CD4-positive, alpha-beta T cell treated with Interferon alpha-2 for 1 hour (primary cell): ENCODE results near the gene CTBP2.
"Not testable (repeated sequence)": the region's sequence is repeated elsewhere in the genome, so short reads cannot be mapped to it uniquely, and the experiment has no call there.

Source experiments
- DNase-seq, 2 donors: peaks; one replicate each; pipeline ENCODE4 v3.0.0-alpha.2; 2020 to 2022

Gene CTBP2

DNA sequence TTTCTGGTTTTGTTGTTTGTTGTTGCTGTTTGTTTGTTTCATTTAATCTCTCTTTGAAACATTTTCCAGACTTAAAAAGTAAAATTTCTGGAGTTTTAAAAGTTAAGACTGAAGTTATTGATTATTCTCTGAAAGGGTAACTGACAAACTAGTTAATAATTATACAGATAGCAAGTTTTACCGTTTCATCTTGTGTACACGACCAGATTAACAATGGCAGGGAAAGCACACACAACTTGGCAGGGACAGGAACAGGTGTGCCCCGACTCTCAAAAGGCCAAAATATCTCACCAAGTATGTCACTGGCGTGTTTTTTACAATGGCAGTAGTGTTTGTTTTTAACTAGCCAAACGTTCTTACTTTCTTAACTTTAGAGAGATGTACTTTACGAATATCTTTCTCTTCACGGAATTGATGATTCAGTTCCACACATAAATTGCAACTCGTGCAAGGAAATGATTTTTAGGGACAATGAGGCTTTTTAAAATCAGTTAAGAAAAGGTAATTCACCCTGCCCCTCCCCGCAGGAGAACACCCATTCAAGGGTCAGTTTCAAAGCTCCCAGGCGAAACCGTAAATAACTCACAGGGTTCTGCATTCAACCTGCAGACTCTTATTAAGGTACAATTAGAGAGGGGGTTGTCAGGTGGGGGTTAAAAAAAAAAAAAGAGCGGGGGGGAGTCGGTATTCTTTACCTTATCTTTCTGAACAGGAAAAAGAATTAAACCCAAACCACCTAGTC, 3.5 kb downstream of the CTBP2 start:
- no peak for DNase-seq

DNA sequence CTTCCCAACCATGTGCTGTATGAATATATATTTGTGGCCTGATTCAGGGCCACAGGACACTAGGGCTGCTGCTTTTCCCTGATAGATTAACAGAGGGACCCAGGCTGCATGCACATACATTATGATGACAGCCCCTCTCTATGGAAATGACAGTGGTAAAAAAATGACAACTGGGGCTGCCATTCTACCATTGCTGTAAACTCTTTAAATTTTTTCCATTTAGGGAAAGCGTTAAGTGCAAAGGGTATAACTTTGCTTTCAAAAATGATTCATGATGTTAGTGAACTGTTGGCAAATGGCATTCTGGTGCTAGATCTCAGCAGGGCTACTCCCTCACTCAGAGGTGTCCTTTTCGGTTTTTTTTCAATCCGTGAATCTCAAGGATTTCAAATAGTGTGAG, 4.2 kb downstream of the CTBP2 start:
- DNase-seq, result no peak

GRCh38 chr10:125155101-125155500, 5.3 kb downstream of the CTBP2 start:
- no peak for DNase-seq

DNA sequence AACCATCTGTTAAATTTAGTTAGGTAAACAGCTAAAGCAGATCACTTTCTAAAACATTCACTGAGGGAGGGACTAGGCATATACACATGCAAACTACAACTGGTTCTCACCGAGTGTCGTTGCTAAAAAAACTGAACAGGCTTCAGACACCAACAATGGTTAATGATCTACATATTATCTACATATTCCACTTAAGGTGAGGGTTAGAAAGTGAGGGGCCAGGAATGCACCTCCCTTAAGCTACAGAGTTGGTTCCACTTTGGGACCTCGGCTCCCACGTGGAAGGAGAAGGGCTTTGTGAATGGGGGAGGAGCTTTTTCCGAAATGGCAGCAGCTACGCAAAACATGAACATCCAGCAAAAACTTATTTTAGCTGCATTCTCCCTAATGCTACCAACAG, 5.8 kb downstream of the CTBP2 start:
- DNase-seq, result no peak

DNA sequence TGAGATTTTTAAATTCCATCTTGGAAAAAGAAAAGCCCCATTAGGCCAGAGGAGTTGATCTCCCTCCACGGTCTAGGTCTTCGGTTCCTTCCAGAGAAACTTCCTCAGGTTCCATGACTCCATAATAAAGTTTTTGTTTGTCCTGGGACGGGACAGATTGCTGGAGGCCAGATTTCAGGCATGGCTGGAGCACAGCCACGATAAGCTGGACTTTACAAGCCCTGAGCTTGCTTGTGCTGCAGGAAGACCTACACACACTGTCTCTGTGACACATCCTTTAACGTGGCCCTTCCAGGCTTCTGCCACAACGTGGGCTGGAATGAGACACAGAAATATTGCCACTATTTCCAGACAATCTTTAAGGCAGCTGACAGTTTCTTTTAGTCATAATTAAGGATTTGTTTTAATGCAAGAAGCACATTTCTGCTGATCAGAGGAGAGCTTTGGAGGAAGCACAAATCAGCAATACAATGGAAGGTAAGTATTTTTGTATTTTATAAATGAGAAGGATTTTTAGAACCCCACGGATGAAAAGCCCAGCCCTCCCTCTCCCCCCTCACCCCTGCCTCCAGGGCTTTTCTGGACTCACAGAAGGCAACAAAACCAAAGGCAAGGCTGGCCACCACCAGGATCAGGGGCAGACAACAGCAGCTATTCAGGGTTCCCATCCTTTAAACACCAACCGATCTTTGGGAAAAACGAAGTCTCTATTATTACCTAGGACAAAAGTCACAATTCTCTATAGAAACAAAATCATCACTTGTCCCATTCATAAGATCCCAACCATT, 6.5 kb downstream of the CTBP2 start:
- no peak for DNase-seq

GRCh38 chr10:125152450-125153368, 7.7 kb downstream of the CTBP2 start:
- no peak for DNase-seq

GRCh38 chr10:125151553-125152449, 8.6 kb downstream of the CTBP2 start:
- peak; percentile 26 to 29 for DNase-seq

GRCh38 chr10:125151170-125151552, 9.2 kb downstream of the CTBP2 start:
- no peak for DNase-seq

DNA sequence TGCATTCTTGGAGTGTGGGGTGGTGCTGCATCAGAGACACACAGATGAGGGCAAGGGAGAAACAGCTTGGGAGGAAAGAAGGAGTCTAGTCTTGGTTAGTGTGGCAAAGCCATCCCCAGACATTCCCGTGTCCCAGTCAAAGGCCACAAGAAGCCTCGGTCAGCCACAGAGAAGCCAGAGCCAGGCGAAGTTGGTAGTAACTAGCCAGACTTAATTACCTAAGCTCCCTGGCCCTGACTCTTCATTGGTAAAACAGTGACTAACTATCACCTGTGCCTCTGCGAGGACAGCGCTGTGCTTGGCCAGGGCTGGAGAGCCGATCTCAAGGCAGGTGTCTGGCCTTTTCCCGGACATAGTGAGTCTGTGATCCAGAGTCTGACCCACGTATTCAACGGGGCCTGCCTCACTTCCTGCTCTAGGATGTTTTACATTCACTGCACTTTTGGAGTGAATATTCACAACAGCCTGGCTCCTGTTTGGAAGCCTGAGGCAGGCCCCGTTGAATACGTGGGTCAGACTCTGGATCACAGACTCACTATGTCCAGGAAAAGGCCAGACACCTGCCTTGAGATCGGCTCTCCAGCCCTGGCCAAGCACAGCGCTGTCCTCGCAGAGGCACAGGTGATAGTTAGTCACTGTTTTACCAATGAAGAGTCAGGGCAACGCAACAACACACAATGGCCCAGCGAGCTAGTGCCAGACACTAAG, 9.8 kb downstream of the CTBP2 start:
- not testable (repeated sequence) for DNase-seq

GRCh38 chr10:125149680-125150047, 10.7 kb downstream of the CTBP2 start:
- DNase-seq, result no peak

- no peak for DNase-seq
These were observed 11.2 kb downstream of the CTBP2 start for GRCh38 chr10:125149036-125149679.

DNA sequence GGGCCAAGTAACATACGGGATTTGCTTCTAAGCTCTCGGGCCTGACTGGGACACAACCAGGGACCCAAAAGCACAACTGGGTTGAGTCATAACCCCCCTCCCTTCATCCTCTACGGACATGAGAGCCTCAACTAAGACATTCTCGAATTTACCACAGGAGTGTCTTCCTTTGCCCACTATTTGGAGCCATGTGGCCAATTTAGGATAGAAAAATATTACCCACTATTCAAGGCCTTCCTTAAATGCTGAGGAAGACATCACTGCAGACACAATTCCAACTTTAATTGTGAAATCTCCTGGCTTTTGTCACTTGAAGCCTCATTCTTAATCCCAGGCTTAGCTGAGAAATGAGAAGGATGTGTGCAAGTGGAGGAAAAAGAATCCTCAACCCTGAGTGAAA, 11.8 kb downstream of the CTBP2 start:
- no peak for DNase-seq

DNA sequence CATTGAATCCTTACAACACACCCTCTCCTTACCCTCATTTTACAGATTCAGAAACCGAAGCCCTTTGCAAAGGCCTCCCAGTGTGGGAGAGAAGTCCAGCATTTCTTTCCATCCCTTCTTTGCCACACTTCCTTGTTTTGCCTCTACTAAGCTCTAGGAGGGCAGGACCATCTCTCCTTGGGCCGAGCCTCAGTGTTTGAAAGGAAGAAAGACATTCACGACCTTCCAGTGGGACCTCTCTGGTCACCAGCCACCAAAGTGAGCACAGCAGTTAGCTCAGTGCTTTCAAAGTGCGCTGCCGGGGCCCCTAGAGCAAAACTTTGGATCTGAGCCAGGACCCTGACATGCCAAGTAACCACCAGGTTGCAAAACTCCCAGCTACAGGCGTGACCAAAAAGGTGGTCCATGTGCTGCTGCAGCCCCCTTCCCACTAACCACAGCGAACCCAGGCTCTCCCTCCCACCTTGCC, 12.4 kb downstream of the CTBP2 start:
- no peak for DNase-seq

GRCh38 chr10:125146791-125147579, 13.4 kb downstream of the CTBP2 start:
- peak; percentile 5 to 19 for DNase-seq

DNA sequence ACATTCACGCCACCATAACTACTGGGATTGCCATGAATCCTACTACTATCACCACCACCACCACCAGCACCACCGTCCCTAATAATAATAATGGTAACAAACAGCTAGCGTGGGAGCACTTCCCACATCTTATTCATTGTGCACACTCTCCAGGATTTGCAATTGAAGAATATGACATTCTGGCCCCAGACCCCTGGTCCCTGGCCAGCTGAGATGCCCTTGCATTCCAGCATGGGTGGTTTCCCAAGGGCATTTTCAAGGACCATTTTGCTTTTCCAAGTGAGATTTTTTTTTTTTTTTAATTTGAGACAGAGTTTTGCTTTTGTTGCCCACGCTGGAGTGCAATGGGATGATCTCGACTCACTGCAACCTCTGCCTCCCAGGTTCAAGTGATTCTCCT, 14.7 kb downstream of the CTBP2 start:
- no peak for DNase-seq

GRCh38 chr10:125144693-125145623, 15.4 kb downstream of the CTBP2 start:
- DNase-seq, result no peak

- no peak for DNase-seq
These were observed 16.2 kb downstream of the CTBP2 start for GRCh38 chr10:125144206-125144605.

- DNase-seq, result no peak
These were observed 17.4 kb downstream of the CTBP2 start for GRCh38 chr10:125142946-125143345.
